ENCODE measurements around the gene CACFD1.

CACFD1 gene

DNA sequence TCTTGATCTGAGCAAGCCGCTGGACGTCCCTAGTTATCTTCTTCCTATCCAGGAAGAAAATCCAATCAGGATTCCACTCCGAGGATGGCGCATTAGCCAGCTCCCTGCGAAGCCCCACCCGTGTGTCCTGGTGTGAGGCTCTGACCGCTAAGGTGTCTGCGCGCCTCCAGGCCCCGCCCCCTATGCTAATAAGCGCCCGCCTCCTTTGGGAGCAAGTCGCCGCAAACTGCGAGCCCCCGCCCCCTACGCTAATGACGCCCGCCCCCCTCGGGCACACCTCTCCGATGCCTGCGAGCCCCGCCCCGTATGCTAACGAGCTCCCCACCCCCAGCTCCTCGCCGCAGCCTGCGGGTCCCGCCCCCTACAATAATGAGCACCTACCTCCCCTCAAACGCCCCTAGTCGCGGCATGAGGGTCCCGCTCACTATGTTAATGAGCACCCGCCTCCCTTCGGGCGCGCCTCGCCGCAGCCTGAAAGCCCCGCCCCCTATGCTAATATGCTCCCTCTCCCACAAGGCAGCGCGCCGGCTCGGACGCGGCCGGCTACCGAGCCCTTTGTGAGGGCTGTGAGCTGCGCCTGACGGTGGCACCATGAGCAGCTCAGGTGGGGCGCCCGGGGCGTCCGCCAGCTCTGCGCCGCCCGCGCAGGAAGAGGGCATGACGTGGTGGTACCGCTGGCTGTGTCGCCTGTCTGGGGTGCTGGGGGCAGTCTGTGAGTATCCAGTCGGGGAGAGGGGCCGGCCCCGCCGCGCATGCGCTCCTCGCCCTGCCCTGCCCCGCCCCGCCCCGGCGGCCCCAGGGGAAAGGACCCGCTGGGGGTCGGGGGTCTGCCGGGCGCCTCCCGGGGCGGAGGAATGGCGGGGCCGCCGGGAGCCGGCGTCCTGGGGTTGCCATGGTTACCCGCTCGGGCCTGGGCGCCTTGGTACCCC, at the start of gene CACFD1:
CACFD1 (plus strand) TSS at position 503 of the 929 bp plus-strand sequence; CDS start at position 592, 89 bp downstream.
- DNase-seq: peak; percentile 91

DNA sequence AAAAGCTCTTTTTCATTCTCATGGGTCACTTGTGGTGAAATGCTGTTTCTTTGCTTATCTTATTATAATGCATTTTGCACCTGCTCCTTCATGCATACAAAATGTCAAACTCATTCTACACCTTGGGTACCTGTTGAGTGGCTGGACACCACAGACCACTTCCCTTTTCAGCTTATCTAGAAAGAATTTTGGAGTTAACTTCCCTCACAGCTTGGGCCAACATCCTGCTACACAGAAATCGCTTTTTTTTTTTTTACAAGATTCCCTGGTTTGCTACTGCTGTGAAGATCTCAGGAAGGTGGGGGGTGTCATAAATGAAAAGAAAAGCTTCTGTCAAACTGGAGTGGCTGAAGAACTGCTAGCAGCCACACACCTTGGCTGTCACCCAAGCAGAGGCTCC, 44.6 kb upstream of the CACFD1 start:
- DNase-seq: no peak

DNA sequence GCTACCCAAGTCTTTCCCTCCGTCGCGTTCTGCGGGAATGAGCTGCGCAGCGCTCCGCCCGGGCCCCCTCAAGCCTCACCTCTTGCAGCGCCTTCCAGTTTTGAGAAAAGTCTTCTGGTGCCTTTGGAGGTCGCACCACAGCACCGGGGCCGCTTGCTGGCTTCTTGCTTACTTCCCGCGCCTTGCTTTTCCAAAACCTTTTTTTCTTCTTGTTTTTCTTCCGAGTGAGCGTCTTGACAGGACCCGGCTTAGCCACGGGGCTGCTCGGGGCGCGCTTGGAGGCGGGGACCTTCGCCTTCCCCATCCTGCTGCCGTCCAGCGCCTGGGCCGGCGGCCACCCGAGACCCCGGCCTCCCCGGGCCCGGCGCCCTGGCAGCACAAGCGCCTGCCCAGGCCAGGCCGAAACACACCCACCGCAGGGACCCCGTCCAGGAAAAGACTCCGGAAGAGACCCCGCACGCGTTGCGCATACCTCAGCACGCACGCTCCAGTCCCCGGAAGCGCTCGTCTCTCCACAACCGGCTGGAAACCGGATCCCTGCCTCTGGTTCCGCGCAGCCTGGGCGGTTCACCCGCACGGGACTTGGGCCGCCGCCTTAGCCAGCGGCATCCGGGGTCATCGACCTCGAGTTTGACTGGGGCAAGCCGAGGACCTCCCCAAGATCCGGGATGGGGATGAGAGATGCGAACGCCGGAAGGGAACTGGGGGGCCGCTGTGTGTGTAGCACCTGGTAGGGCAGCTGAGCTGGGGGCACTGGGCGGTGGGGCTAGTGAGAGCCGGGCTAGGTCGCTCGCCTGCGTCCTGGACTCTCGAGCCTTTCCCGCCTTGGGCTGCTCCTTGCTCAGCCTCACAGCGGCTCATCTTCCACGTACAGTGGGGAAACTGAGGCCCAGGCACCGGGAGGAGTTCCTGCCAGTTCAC, 42.0 kb upstream of the CACFD1 start, which contains the start of gene REXO4:
REXO4 (minus strand) TSS at position 470 of the 921 bp plus-strand sequence; CDS start at position 304, 166 bp downstream.
- peak; percentile 78 for DNase-seq

DNA sequence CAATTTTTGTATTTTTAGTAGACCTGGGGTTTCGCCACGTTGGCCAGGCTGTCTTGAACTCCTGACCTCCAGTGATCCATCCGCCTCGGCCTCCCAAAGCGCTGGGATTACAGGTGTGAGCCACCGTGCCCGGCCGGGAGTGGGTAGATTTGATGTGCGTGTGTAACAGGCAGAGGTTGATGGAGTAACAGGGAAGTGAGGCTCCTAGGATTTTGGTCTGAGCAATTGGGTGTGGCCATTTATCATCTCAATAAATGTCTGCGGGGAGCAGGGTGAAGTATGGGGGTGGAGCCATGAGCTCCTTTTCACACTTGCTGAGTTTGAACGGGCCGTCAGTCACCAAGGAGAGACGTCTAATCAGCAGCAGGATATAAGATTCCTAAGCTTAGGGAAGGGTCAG, 40.8 kb upstream of the CACFD1 start:
- no peak for DNase-seq

DNA sequence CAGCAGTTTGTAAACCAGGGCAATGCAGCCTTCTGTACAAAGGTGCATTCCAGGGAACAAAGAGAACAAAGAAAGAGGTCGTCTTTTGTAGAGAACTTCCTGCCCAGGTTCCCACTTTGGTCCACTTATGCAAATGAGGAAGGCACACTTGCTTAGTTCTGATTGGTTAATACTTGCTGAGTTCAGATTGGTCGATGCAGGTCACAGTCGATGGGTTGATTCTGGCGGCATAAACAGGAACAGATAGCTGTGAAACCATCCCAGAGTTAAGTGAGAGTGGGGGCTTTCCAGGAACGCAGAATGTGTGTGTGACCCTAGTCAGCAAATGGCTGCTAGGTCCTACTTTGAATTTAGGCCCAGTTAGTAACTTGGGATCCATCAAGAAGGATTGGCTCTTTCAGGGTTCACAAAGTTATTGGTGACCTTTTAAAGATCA, 39.4 kb upstream of the CACFD1 start:
- DNase-seq: no peak

DNA sequence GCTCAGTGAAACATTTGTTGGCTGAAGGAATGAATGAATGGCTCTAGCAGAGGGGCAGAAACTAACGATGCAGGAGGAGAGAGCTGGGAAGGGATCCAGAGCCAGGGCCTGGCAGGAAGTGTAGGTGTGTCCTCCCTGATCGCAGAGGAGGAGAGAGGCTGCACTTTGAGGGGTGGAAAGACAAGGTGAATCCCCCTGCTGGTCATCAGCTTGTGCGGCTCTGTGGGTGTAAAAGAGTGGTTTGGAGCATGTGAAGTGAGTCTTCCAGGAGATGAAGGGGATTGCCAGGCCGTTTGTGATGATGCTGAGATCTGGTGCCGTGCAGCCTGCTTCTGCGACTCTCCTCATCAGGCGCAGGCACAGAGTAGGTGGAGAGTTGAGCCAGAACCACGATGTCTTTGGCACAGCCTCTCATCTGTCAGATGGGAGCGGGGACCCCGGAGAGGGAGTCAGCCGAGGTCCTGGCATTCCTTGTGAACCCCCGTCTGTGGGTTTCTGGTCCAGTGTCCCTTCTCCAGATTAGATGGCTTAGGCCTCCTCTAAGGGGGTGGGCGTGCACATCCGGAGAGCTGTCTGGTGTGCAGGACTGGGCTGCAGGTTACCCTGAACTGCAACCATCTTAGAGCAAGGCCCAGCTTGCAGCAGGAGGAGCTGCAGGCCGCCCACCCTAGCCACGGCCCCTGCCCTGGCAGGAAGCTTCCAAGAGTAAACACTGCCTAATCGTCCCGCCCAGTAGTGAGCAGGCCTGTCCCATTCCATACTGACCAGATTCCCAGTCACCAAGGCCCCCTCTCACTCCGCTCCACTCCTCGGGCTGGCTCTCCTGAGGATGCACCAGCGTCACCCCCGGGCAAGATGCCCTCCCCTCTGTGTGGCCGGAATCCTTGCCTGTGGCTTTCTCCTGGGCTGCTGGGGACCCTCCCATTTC, 37.9 kb upstream of the CACFD1 start, which contains the start of gene ADAMTS13:
ADAMTS13 (plus strand) TSS at position 753 of the 928 bp plus-strand sequence; CDS start at position 830, 77 bp downstream.
- DNase-seq: no peak

DNA sequence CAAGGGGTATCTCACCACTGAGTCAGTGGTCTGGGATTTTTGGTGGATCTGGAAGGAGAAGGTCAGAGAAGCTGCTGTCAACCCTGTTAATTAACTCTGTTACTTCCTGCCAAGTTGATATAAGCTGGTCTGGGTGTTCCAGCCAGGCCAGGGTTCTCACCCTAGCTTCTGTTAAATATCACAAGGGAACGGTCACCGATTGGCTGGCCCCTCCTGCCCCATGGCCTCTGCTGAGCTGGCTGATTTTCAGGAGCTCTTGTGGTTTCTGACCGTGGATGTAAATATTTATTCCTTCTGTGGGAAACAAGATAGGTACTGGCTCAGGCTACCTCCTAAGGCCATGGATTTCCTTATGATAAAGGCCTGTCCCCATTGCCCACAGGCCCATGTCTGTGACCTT, 36.6 kb upstream of the CACFD1 start:
- no peak for DNase-seq

DNA sequence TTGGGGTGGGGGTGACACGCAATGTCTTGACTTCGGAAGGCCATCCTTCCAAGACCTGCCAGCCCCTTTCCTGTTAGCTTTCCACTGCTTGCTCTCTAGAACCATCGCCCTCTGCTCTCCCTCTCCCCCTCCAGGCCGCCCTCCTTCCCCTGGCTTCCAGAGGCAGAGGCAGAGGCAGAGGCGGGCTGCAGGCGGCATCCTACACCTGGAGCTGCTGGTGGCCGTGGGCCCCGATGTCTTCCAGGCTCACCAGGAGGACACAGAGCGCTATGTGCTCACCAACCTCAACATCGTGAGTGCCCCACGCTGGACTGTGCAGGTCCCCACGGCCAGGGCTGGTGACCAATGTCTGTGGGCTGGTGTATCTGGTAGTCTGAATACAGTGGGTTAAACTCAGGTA, 35.6 kb upstream of the CACFD1 start:
- no peak for DNase-seq

DNA sequence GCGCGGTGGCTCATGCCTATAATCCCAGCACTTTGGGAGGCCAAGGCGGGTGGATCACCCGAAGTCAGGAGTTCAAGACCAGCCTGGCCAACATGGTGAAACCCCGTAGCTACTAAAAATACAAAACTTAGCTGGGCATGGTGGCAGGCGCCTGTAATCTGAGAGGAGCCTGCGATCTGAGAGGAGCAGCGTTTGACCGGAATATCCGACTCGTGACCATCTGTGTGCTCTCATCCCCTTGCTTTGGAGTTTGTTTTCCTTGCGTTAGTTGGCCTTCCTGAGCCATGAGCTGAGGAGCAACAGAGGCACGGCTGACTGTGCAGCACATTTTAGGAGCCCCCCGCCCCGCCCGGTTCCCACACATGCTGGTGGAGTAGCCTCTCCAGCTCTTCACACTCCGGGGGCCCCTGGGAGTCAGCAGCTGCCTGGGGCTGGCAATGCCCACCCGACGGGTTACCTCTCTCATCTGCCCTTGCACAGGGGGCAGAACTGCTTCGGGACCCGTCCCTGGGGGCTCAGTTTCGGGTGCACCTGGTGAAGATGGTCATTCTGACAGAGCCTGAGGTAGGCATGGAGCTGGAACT, 34.6 kb upstream of the CACFD1 start:
- no peak for DNase-seq

DNA sequence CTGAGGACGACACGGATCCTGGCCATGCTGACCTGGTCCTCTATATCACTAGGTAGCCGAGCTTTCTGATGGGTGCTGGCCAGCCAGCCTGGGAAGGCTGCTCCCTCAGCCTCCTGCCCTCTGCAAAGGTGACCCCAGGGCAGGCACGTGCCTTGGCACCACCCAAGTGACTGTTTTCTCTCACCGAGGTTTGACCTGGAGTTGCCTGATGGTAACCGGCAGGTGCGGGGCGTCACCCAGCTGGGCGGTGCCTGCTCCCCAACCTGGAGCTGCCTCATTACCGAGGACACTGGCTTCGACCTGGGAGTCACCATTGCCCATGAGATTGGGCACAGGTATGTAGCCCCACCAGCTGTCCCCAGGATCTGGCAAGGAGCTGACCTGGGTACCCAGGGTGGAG, 33.8 kb upstream of the CACFD1 start:
- no peak for DNase-seq

DNA sequence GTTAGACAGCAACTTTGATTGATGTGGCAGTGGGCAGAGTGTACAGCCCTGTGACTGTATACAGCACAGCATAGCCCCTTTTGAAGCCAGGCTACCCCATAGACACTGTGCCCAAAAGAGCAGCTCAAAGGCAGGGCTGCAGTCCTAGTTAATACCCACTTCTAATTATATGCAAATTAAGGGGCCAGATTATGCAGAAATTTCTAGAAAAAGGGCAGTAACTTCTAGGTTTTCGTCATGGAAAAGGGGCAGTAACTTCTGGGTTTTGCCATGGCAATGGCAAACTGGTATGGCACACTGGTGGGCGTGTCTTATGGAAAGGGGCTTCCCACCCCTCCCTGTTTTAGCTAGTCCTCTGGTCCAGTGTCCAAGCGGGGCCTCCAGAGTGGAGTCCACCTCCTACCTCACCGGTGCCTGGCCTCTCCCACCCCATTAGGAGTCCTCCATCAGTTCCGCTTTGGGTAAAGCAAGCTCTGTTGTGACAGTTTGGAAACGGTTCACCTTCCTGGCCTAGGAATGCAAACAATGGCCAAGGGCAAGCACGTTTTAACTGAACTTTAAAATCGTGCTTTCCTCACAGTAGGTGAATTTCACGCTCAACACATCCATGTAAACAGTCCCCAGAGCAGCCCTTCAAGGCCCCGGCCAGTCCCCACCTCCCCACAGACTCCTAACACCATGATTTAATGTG, 32.0 kb upstream of the CACFD1 start:
- DNase-seq: no peak

DNA sequence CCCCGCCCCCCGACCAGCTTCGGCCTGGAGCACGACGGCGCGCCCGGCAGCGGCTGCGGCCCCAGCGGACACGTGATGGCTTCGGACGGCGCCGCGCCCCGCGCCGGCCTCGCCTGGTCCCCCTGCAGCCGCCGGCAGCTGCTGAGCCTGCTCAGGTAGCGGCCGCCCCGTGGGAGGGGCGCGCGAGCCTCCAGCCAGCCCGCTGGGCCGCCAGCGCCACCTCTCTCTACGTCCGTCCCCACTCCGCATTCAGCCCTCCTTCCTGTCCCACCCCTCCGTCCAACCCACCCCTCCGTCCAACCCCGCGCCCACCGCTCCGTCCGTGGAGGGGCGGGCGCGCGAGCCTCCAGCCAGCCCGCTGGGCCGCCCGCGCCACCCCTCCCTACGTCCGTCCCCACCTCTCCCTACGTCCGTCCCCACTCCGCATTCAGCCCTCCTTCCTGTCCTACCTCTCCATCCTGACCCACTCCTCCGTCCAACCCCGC, 31.1 kb upstream of the CACFD1 start:
- DNase-seq: no peak

DNA sequence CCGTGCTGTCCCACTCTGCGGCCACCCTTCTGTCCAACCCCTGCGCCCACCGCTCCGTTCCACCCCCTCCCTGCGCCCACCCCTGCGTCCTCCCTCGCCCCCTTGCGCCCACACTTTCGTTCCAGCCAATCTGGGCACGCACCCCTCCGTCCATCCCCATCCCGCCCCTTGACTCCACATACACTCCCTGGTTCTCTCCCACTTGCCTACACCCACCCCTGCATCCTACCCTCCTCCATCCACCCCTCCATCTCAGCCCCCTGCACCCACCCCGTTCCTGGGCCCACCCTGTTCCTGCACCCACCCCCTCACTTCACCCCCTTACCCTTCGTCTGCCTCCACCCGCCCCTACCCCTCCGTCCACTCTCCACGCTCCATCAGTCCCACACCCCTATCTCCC, 30.6 kb upstream of the CACFD1 start:
- DNase-seq: no peak

DNA sequence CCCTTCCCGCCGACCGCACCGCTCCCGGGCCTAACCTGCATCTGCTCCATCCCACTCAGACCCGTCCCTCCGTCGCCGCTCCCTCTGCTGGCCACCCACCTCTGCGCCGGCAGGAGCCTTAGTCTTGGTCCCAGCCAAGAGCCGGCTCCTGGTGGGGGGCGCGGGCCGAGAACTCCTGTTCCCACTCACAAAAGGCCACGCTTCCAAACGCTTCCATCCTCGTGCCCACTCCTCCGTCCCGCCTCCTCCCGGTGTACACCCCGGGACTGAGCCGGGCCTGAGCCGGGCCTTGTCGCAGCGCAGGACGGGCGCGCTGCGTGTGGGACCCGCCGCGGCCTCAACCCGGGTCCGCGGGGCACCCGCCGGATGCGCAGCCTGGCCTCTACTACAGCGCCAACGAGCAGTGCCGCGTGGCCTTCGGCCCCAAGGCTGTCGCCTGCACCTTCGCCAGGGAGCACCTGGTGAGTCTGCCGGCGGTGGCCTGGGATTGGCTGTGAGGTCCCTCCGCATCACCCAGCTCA, 30.1 kb upstream of the CACFD1 start:
- peak; percentile 12 for DNase-seq

DNA sequence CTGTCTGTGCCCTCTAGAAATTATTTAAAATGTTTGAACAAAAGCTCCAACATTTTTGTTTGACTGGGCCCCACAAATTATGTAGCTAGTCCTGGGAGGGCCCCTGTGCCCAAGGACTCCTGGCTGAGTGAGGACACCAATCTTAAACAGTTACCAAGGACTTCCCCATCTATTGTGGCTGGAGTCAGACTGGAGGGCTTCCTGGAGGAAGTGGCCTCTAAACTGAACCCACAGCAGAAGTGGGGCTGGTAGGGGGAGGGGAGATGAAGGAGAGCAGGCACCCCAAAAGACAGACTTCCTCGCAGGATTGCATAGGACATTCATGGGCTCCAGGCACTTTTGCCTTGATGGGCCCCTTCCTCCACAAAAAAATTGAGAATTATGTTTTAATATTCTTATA, 29.5 kb upstream of the CACFD1 start:
- DNase-seq: no peak

DNA sequence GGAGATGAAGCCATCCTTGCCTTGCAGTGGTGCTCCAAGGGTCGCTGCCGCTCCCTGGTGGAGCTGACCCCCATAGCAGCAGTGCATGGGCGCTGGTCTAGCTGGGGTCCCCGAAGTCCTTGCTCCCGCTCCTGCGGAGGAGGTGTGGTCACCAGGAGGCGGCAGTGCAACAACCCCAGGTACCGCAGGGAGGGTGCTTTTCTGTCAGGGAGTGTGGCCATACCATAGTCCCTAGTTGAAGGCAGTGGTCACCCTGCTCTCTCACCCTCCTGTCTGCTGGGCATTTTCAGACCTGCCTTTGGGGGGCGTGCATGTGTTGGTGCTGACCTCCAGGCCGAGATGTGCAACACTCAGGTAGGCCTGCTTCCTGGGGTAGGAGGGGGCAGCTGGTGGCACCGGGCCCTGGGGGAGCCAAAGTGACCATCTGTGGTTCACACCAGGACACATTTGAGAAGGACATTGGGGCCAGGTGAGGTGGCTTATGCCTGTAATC, 26.4 kb upstream of the CACFD1 start:
- DNase-seq: no peak

DNA sequence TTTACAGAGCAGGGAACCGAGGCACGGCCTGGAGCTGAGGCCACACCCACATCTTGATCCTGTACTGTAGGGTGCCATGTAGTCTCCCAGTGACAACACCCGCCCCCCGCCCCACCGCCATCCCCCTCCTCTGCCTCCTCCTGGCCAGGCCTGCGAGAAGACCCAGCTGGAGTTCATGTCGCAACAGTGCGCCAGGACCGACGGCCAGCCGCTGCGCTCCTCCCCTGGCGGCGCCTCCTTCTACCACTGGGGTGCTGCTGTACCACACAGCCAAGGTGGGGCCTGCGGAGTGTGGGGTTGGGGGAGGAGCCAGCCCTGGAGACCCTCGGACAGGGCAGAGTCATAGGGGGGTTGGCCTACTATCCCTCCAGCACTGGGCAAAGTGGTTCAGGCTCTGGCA, 23.1 kb upstream of the CACFD1 start:
- DNase-seq: no peak

DNA sequence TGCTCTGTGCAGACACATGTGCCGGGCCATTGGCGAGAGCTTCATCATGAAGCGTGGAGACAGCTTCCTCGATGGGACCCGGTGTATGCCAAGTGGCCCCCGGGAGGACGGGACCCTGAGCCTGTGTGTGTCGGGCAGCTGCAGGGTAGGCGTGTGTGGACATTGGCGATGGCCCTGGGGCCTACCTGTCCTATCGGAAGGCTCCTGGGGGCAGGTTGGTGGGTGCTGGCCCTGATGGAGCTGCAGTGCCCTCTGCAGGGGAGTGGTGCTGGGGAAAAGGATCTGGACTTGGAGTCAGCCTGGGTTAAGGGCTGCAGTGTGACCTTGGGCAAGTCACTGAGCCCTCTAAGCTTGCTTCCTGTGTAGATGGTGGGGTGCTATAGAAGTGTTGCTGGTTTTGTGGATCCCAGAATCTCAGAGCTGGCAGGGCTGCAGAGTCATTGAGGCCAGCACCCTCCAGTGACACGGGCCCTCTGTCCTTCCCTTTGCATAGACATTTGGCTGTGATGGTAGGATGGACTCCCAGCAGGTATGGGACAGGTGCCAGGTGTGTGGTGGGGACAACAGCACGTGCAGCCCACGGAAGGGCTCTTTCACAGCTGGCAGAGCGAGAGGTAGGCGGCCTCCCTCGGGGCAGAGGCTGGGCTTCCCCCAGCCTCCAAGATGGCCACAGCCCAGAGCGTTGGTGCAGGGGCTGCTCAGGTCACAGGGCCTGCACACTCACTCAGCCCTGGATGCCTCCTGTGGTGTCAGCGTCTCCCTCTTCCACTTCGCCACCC, 21.8 kb upstream of the CACFD1 start:
- no peak for DNase-seq

DNA sequence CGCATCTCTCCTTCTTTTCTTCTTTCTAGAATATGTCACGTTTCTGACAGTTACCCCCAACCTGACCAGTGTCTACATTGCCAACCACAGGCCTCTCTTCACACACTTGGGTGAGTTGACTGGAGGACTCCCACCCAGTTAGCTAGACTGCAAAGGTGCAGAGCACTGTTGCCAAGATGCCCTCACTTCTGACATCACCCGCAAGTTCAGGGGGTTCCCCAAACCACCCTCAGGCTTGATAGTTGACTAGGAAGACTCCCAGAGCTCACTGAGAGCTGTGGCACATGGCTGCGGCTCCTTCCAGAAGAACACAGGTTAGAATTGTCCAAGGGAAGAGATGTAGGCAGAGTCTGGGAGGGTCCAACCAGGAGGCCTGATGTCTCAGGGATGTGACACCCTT, 20.4 kb upstream of the CACFD1 start:
- DNase-seq: no peak

DNA sequence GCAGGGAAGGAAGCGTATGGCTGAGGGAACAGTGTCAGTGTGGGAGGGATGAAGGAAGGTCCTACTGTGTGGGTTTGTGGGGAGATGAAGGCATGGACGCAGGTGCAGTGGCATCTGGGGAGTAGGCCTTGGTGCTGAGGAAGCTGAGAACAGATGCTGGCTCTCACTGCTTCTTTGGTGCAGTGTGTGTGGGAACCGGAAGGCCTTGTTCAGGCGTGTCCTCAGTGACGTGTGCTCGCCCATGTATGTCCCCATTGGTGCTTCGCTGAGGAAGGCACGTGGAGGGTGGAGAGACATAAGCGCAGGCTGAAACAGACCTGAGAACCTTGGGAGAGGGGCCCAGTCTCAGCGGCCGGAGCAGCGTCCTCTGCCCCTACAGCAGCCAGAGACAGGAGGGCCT, 18.9 kb upstream of the CACFD1 start:
- DNase-seq: no peak
